Karpas-422 (cell line): ENCODE data around the gene FCRL6. TPM values are rescaled to one million over a fixed set of nuclear protein-coding genes. Genes with fewer than 3 reads are reported as not detected.

Experiments used
- DNase-seq: peaks from one replicate; pipeline ENCODE4 v3.0.0-alpha.2; 2015
- H2AFZ ChIP-seq: fragments of 200-600 bp; sonication (generic); 2 replicates; pipeline ENCODE4 v1.6.1; 2014; ENCODE audit warnings: antibody characterized with exemption, low read length, mixed read lengths
- H3K27ac ChIP-seq: fragments of 200-600 bp; sonication (generic); 2 replicates; pipeline ENCODE4 v1.5.1; 2014; ENCODE audit warnings: mild to moderate bottlenecking, low read length, moderate library complexity
- H3K27me3 ChIP-seq: fragments of 200-600 bp; sonication (generic); 2 replicates; pipeline ENCODE4 v1.6.1; 2014; ENCODE audit warnings: low read length, mixed read lengths
- H3K36me3 ChIP-seq: fragments of 200-600 bp; sonication (generic); 2 replicates; pipeline ENCODE4 v1.6.1; 2014; ENCODE audit warnings: low read length, mixed read lengths; ENCODE audit not compliant: insufficient read depth
- H3K4me1 ChIP-seq: fragments of 200-600 bp; sonication (generic); 2 replicates; pipeline ENCODE4 v1.6.1; 2014; ENCODE audit warnings: mild to moderate bottlenecking, low read length, mixed read lengths
- H3K4me2 ChIP-seq: fragments of 200-600 bp; sonication (generic); 2 replicates; pipeline ENCODE4 v1.6.1; 2014; ENCODE audit warnings: low read length, low read depth, mild to moderate bottlenecking; ENCODE audit not compliant: poor library complexity, severe bottlenecking
- H3K4me3 ChIP-seq: fragments of 200-600 bp; sonication (generic); 2 replicates; pipeline ENCODE4 v1.5.1; 2014; ENCODE audit warnings: mild to moderate bottlenecking, antibody characterized with exemption, low read length, mixed read lengths
- H3K79me2 ChIP-seq: fragments of 200-600 bp; sonication (generic); 2 replicates; pipeline ENCODE4 v1.6.1; 2014; ENCODE audit warnings: mild to moderate bottlenecking, low read length, mixed read lengths
- H3K9ac ChIP-seq: fragments of 200-600 bp; sonication (generic); 2 replicates; pipeline ENCODE4 v1.6.0; 2014; ENCODE audit warnings: low read length
- H3K9me2 ChIP-seq: fragments of 200-600 bp; sonication (generic), shearing (Covaris generic); replicated peaks from 2 replicates; pipeline ENCODE4 v1.6.0; 2014; ENCODE audit warnings: mild to moderate bottlenecking, low read length, moderate library complexity; ENCODE audit not compliant: insufficient read depth
- H3K9me3 ChIP-seq: fragments of 300-700, 200-600 bp; sonication (generic); 2 replicates; pipeline ENCODE4 v1.6.1; 2014; ENCODE audit warnings: low read length, mixed read lengths
- H4K20me1 ChIP-seq: fragments of 200-600 bp; sonication (generic); 2 replicates; pipeline ENCODE4 v1.6.1; 2014; ENCODE audit warnings: mild to moderate bottlenecking, antibody characterized with exemption, low read length, low read depth; ENCODE audit not compliant: insufficient read depth
- total RNA-seq: library from RNA; depleted of rRNA; stranded (reverse); fragments of >200 nt; shearing (Covaris generic); gene quantifications from 2 replicates; pipeline ENCODE4 v1.2.3, GENCODE V29; 2014; ENCODE audit warnings: low replicate concordance; rRNA removed

FCRL6 gene
- total RNA-seq: not detected in 2 replicates

- H3K4me2 ChIP-seq: no peak within 1 kb of the TSS
- no peak within 1 kb of the TSS for H2AFZ ChIP-seq
- H3K9ac ChIP-seq: no peak within 1 kb of the TSS
- H3K4me1 ChIP-seq: no peaks in the 10 kb centered on the region
- H3K27me3 ChIP-seq: no peaks in the 10 kb centered on the region
- no peaks in the 10 kb centered on the region for H3K36me3 ChIP-seq
- H3K4me3 ChIP-seq: no peak within 1 kb of the TSS
- H3K27ac ChIP-seq: no peak within 1 kb of the TSS
- DNase-seq: no peak
- no peaks in the 10 kb centered on the region for H3K79me2 ChIP-seq
- H3K9me2 ChIP-seq: no peaks in the 10 kb centered on the region
- no peaks in the 10 kb centered on the region for H4K20me1 ChIP-seq
- H3K9me3 ChIP-seq: no peaks in the 10 kb centered on the region
Observed at GRCh38 chr1:159802111-159802510, at the start of gene FCRL6. Gene FCRL6, plus strand, starts transcription at chr1:159802360. Its CDS starts 65 bp downstream, at chr1:159802425.

GRCh38 chr1:159753386-159753785 is 48.8 kb upstream of the FCRL6 start:
- H3K79me2 ChIP-seq: no peaks in the 10 kb centered on the region

GRCh38 chr1:159755451-159756007 is 46.6 kb upstream of the FCRL6 start:
- DNase-seq: no peak
- no peaks in the 10 kb centered on the region for H3K9me2 ChIP-seq
- H3K4me3 ChIP-seq: no peak overlapping the region
- H4K20me1 ChIP-seq: no peaks in the 10 kb centered on the region
- no peaks in the 10 kb centered on the region for H3K79me2 ChIP-seq
- H3K9ac ChIP-seq: no peak overlapping the region
- H2AFZ ChIP-seq: no peak overlapping the region
- H3K4me2 ChIP-seq: no peak overlapping the region
- no peaks in the 10 kb centered on the region for H3K36me3 ChIP-seq
- H3K9me3 ChIP-seq: no peaks in the 10 kb centered on the region
- H3K27ac ChIP-seq: no peak overlapping the region
- H3K4me1 ChIP-seq: no peaks in the 10 kb centered on the region
- no peaks in the 10 kb centered on the region for H3K27me3 ChIP-seq

More at GRCh38 chr1:159753386-159753785, 48.8 kb upstream of the FCRL6 start:
- Histone ChIP-seq H2AFZ (no peak overlapping the region), H3K4me3 (no peak overlapping the region), H3K36me3 (no peaks in the 10 kb centered on the region), H3K27ac (no peak overlapping the region), H3K4me2 (no peak overlapping the region), H3K4me1 (no peaks in the 10 kb centered on the region), H3K9me3 (no peaks in the 10 kb centered on the region), H3K9ac (no peak overlapping the region), H3K27me3 (no peaks in the 10 kb centered on the region), H4K20me1 (no peaks in the 10 kb centered on the region), H3K9me2 (no peaks in the 10 kb centered on the region)
- DNase-seq: no peak

- Histone ChIP-seq H3K27ac (no peak overlapping the region), H3K4me2 (no peak overlapping the region), H3K27me3 (no peaks in the 10 kb centered on the region), H3K9ac (no peak overlapping the region), H3K4me3 (no peak overlapping the region), H4K20me1 (no peaks in the 10 kb centered on the region), H3K9me2 (no peaks in the 10 kb centered on the region), H2AFZ (no peak overlapping the region), H3K79me2 (no peaks in the 10 kb centered on the region), H3K9me3 (no peaks in the 10 kb centered on the region), H3K4me1 (no peaks in the 10 kb centered on the region), H3K36me3 (no peaks in the 10 kb centered on the region)
- DNase-seq: no peak
Observed at GRCh38 chr1:159756397-159756796, 45.8 kb upstream of the FCRL6 start.

- no peaks in the 10 kb centered on the region for H3K4me1 ChIP-seq
- no peaks in the 10 kb centered on the region for H3K79me2 ChIP-seq
- no peak overlapping the region for H3K4me2 ChIP-seq
- DNase-seq: no peak
- H3K9me2 ChIP-seq: no peaks in the 10 kb centered on the region
- no peak overlapping the region for H3K9ac ChIP-seq
- H3K36me3 ChIP-seq: no peaks in the 10 kb centered on the region
- no peak overlapping the region for H3K4me3 ChIP-seq
- H4K20me1 ChIP-seq: no peaks in the 10 kb centered on the region
- H3K27ac ChIP-seq: no peak overlapping the region
- H2AFZ ChIP-seq: no peak overlapping the region
- no peaks in the 10 kb centered on the region for H3K9me3 ChIP-seq
- 0 out of 2 replicates have a peak, but pooled peaks cover 3% of the 10 kb centered on the region for H3K27me3 ChIP-seq
Observed at GRCh38 chr1:159763686-159764085, 38.5 kb upstream of the FCRL6 start.

- H3K27me3 ChIP-seq: 0 out of 2 replicates have a peak, but pooled peaks cover 3% of the 10 kb centered on the region
- H3K9me2 ChIP-seq: no peaks in the 10 kb centered on the region
- H3K36me3 ChIP-seq: no peaks in the 10 kb centered on the region
Observed at GRCh38 chr1:159765806-159766205, 36.4 kb upstream of the FCRL6 start.

GRCh38 chr1:159771127-159771895 is 30.8 kb upstream of the FCRL6 start:
- H3K9me2 ChIP-seq: no peaks in the 10 kb centered on the region
- no peaks in the 10 kb centered on the region for H3K9me3 ChIP-seq
- H3K27me3 ChIP-seq: 0 out of 2 replicates have a peak, but pooled peaks cover 3% of the 10 kb centered on the region
- no peaks in the 10 kb centered on the region for H3K4me1 ChIP-seq
- H2AFZ ChIP-seq: no peak overlapping the region
- no peak overlapping the region for H3K27ac ChIP-seq
- DNase-seq: no peak
- H4K20me1 ChIP-seq: no peaks in the 10 kb centered on the region
- H3K4me3 ChIP-seq: no peak overlapping the region
- H3K9ac ChIP-seq: no peak overlapping the region
- no peaks in the 10 kb centered on the region for H3K79me2 ChIP-seq
- H3K4me2 ChIP-seq: no peak overlapping the region
- no peaks in the 10 kb centered on the region for H3K36me3 ChIP-seq

More at GRCh38 chr1:159765806-159766205, 36.4 kb upstream of the FCRL6 start:
- H2AFZ ChIP-seq: no peak overlapping the region
- no peak overlapping the region for H3K9ac ChIP-seq
- H3K9me3 ChIP-seq: no peaks in the 10 kb centered on the region
- H3K4me1 ChIP-seq: no peaks in the 10 kb centered on the region
- H3K79me2 ChIP-seq: no peaks in the 10 kb centered on the region
- no peak overlapping the region for H3K4me2 ChIP-seq
- no peak overlapping the region for H3K4me3 ChIP-seq
- no peak for DNase-seq
- H4K20me1 ChIP-seq: no peaks in the 10 kb centered on the region
- no peak overlapping the region for H3K27ac ChIP-seq

- no peak for DNase-seq
- H3K4me1 ChIP-seq: no peaks in the 10 kb centered on the region
- no peak overlapping the region for H3K27ac ChIP-seq
- H2AFZ ChIP-seq: no peak overlapping the region
- H3K36me3 ChIP-seq: no peaks in the 10 kb centered on the region
- H3K9me3 ChIP-seq: no peaks in the 10 kb centered on the region
- H3K9ac ChIP-seq: no peak overlapping the region
- no peaks in the 10 kb centered on the region for H4K20me1 ChIP-seq
- no peak overlapping the region for H3K4me3 ChIP-seq
- no peaks in the 10 kb centered on the region for H3K27me3 ChIP-seq
- no peaks in the 10 kb centered on the region for H3K9me2 ChIP-seq
- no peaks in the 10 kb centered on the region for H3K79me2 ChIP-seq
- no peak overlapping the region for H3K4me2 ChIP-seq
Observed at GRCh38 chr1:159774465-159774864, 27.7 kb upstream of the FCRL6 start.
